ENCODE measurements around the gene SHROOM3. TPM values are rescaled to one million over a fixed set of nuclear protein-coding genes. Genes with fewer than 3 reads are reported as not detected.

Gene SHROOM3
- total and polyA plus RNA-seq, 2 experiments from 2014 or later = 11.3 to 73.5 TPM

- Mint-ChIP-seq H3K4me3 (no peak overlapping the region), H3K36me3 (ENCODE audit: low read depth) (no peaks in the 10 kb centered on the region), H3K27ac (no peak overlapping the region), H3K4me1 (peaks cover 14% of the 10 kb centered on the region), H3K27me3 (ENCODE audit: insufficient read depth, low read depth, poor library complexity) (no peaks in the 10 kb centered on the region), H3K9me3 (no peaks in the 10 kb centered on the region)
- Histone ChIP-seq H3K9me2 (ENCODE audit: insufficient read depth) (peaks cover 5% of the 10 kb centered on the region), H4K20me1 (replicated peaks; ENCODE audit: insufficient read depth) (no peaks in the 10 kb centered on the region), H3K79me2 (replicated peaks; ENCODE audit: insufficient read depth) (no peaks in the 10 kb centered on the region), H3K27me3 (ENCODE audit: insufficient read depth) (no peaks in the 10 kb centered on the region), H3K4me1 (ENCODE audit: insufficient read depth) (peaks cover 16% of the 10 kb centered on the region), H3K36me3 (ENCODE audit: insufficient read depth) (no peaks in the 10 kb centered on the region), H3F3A (replicated peaks; ENCODE audit: low read depth) (no peaks in the 10 kb centered on the region), H3K27ac (ENCODE audit: low read depth) (no peak overlapping the region), H3K4me2 (no peak overlapping the region), H2AFZ (no peak overlapping the region), H3K4me3 (no peak overlapping the region)
- ATAC-seq (no peak), DNase-seq (ENCODE audit: low spot score) (no peak)
- TF ChIP-seq NANOG (IDR thresholded peaks at IDR 0.05; ENCODE audit: borderline replicate concordance) = no peak
- no peak for TF ChIP-seq ZNF331 (CRISPR knock-in tag; IDR thresholded peaks at IDR 0.05; ENCODE audit: low read depth)
- no peak for TF ChIP-seq EZH2phosphoT487 (IDR thresholded peaks at IDR 0.05; ENCODE audit: unreplicated experiment)
- TF ChIP-seq CREB1 (CRISPR knock-in tag; IDR thresholded peaks at IDR 0.05; ENCODE audit: low read depth) = no peak
- no peak for TF ChIP-seq EZH2 (IDR thresholded peaks at IDR 0.05; ENCODE audit: low read depth, unreplicated experiment)
- TF ChIP-seq ETS1 (IDR thresholded peaks at IDR 0.05) = no peak
- TF ChIP-seq CTCF (conservative IDR thresholded peaks at IDR 0.05; ENCODE audit: low read depth in 2 of 2) = no peak
- TF ChIP-seq POLR2AphosphoS5 (IDR thresholded peaks at IDR 0.05; ENCODE audit: low read depth) = no peak
- TF ChIP-seq REST (IDR thresholded peaks at IDR 0.05; ENCODE audit: unreplicated experiment) = no peak
Measured at GRCh38 chr4:76630741-76631140, 195.7 kb downstream of the SHROOM3 start.

DNA sequence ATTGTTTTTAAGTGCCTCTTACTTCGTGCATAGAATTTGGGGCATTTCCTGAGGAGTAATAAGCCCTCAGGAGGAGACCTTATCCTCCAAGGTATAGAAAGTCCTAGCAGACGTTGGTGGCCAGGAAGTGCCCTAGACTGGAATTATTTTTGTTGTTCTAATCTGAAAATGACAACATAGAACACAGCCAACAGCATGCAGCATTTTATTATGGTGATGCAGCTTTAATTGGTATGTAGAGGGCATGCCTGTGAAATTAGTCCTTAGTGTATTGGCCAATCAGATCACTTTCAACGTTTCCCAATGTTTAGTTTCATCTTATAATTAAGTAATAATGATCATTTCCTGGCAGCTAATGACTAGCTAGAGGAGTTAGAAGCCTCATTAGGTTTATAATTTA lies 199.2 kb downstream of the SHROOM3 start:
- peaks cover 8% of the 10 kb centered on the region; the same call in 2 of the 3 replicates for H3K4me1 Mint-ChIP-seq
- no peak overlapping the region for H3K4me3 ChIP-seq
- H3K4me2 ChIP-seq = no peak overlapping the region
- H3K9me2 ChIP-seq (ENCODE audit: insufficient read depth) = peaks cover 15% of the 10 kb centered on the region
- H3K79me2 ChIP-seq (replicated peaks; ENCODE audit: insufficient read depth) = no peaks in the 10 kb centered on the region
- H3K4me1 ChIP-seq (ENCODE audit: insufficient read depth) = peaks cover 9% of the 10 kb centered on the region
- H4K20me1 ChIP-seq (replicated peaks; ENCODE audit: insufficient read depth) = no peaks in the 10 kb centered on the region
- H3K36me3 ChIP-seq (ENCODE audit: insufficient read depth) = no peaks in the 10 kb centered on the region
- ATAC-seq = no peak
- H3K4me3 Mint-ChIP-seq = no peak overlapping the region
- no peak overlapping the region for H3K27ac Mint-ChIP-seq
- H3K27me3 ChIP-seq (ENCODE audit: insufficient read depth) = no peaks in the 10 kb centered on the region
- no peak for DNase-seq (ENCODE audit: low spot score)
- H2AFZ ChIP-seq = no peak overlapping the region
- H3K36me3 Mint-ChIP-seq (ENCODE audit: low read depth) = no peaks in the 10 kb centered on the region
- H3K27ac ChIP-seq (ENCODE audit: low read depth) = no peak overlapping the region
- no peaks in the 10 kb centered on the region for H3K27me3 Mint-ChIP-seq (ENCODE audit: insufficient read depth, low read depth, poor library complexity)
- no peaks in the 10 kb centered on the region for H3K9me3 Mint-ChIP-seq
- no peaks in the 10 kb centered on the region for H3F3A ChIP-seq (replicated peaks; ENCODE audit: low read depth)
- TF ChIP-seq STAT1 (IDR thresholded peaks at IDR 0.05; ENCODE audit: unreplicated experiment) (no peak), NANOG (IDR thresholded peaks at IDR 0.05; ENCODE audit: borderline replicate concordance) (no peak), JUNB (IDR thresholded peaks at IDR 0.05; ENCODE audit: unreplicated experiment) (no peak)

Measured in GM23338 (cell line).